Stimulated activated CD4-positive, alpha-beta T cell treated with anti-CD3 and anti-CD28 coated beads, TNF-alpha, amount 100 ng/mL, for 48 hours (primary cell): ENCODE measurements around the gene SSPN.

Source experiments
- DNase-seq, 3 donors: peaks; one replicate each; pipeline ENCODE4 v3.0.0-alpha.2; 2020; ENCODE audit warnings: low read depth in 3 of 3

The SSPN gene

DNA sequence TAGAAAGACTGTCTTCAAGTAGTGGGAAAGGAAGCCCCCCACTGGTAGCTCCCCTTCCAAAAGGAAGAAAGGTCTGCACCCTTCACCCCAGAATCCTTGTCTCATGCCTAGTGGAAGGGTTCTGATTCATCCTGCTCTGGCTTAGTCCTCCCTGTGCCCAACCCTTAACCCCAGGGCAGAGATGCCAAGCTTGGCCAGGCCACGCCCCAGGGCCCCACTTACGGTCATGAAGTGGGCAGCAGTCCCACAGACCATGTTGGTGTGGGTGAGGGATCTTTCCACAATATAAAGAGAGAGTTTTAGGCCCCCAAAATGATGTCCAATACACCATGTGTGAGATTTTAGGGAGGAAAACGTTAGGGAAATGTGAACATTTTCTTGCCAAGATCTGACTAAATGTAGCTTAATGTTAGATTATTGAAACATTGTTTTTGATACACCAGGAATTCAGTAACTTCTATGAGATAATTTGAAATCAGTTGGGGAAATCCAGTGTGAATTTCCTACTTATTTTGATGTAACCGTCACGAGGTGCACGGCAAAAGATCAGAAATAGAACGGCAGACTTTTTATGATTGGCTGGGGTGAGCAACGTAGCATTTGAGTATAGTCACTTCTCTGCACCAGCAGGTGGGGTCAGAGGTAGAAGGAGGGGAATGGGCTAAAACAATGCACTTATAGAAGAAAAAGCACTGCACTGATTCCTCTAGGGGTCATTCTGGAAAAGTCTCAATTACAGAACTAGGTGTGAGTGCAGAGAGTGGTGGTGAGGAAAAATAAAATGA is 8.2 kb upstream of the SSPN start:
- no peak for DNase-seq

- DNase-seq: no peak
Measured at GRCh38 chr12:26188127-26188526, 7.2 kb upstream of the SSPN start.

DNA sequence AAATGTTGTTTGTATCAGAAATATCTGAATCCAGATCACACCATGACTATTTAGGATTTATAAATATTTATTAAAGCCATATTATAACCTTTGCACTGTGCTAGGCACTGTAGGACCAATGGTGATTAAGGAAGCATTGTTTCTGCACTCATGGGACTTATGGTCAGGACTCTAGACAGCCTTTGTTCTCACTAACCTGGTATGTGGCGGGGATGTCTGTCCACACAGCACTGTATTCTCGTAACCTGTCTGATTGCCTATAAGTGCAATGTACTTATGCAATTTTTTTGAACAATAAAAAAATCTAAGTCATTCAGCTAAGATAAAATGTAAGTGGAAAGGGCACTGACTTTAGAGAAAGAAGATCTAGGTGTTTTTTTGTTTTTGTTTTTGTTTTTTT is 6.7 kb upstream of the SSPN start:
- no peak for DNase-seq

DNA sequence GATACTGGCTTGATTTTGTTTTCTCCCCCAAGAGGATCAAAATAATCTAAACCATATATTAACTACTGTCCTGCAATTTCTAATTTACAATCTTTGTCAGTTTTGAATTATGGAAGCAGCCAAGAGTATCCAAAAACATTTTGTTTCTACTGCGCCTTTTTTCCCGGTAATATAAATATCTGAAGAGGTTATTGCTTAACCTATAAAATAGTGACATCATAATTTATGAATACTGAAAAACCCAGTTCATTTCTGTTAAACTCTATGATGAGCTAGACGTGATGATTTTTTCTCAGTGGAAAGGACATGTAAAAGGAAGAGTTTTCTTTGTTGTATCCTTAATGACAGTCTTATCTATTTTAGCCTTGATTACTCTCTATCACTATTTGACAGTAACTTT is 3.2 kb upstream of the SSPN start:
- no peak for DNase-seq

GRCh38 chr12:26193539-26193938 is 1.8 kb upstream of the SSPN start:
- DNase-seq: no peak

DNA sequence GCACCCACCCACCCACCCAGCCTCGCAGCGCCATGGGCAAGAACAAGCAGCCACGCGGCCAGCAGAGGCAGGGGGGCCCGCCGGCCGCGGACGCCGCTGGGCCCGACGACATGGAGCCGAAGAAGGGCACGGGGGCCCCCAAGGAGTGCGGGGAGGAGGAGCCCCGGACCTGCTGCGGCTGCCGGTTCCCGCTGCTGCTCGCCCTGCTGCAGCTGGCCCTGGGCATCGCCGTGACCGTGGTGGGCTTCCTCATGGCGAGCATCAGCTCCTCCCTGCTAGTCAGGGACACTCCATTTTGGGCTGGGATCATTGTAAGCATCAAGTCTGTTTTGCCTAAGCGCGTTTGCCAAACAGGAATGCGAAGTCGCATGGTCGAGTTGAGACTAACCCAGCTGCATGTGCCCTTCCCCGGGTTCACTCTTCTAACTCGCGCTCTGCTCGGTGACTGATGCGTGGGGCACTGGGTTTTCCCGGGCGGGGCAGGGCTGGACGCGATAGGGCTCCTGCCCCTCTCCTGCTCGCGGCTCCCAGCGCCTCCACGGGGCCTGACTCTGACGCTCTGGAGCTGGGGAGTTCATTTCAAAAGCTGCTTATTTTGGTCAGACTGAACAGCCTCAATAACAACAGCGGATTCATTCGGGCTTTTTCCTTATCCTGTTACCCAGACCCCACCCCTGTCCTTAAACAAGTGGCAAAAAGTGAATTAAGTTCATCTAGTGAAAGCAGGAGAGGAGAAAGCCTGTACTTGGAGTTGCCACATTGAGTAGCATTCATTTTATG is 458 bp downstream of the SSPN start:
- no peak for DNase-seq

DNA sequence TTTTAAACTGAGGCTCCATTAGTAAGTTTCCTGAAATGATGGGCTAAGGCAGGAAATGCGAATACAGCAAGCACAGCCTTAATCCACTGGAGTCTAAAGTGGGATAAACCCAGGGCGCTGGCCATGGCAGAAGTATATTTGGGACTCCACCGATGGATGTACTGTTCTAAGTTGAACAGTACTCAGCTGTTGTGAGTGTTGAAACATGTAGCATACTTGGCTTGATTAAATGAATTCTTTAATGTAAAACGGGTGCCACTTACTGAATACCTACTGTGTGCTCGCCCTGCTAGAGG is 996 bp downstream of the SSPN start:
- no peak for DNase-seq

DNA sequence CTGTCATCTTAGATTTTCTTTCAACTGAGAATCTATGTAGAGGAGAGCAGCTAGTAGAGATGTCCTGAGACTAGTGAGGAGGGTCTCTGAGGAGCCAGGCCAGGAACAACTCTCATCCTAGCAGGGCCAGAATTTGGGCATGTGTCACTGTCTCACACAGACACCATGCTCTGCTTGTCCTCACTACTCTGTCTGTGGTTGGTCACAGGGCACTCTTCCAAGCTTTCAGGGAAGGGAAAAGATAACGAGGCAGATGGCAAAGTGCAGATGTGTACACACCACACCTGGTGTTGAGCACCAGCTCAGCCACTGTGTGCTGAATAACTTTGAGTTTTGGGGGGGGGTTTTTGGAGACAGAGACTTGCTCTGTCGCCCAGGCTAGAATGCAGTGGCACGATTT is 2.5 kb downstream of the SSPN start:
- DNase-seq: no peak

DNA sequence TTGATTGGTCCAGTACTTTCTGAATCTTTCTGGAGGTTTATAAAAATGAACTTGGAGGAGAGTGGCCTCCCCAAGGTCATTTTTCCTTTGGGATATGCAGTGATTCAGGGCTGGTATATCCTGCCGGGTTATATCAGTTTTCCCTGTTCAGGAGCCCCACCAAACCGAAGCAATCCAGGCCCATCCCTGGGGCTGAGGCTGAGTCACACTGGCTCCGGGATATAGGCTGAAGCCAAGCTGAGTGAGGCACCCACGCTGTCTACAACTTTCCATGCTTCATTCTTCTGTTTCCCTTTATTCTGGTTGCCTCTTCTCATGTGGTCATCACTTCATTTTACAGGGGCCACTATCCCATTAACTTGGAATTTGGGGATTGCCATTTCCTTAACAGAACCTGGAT is 3.4 kb downstream of the SSPN start:
- no peak for DNase-seq

DNA sequence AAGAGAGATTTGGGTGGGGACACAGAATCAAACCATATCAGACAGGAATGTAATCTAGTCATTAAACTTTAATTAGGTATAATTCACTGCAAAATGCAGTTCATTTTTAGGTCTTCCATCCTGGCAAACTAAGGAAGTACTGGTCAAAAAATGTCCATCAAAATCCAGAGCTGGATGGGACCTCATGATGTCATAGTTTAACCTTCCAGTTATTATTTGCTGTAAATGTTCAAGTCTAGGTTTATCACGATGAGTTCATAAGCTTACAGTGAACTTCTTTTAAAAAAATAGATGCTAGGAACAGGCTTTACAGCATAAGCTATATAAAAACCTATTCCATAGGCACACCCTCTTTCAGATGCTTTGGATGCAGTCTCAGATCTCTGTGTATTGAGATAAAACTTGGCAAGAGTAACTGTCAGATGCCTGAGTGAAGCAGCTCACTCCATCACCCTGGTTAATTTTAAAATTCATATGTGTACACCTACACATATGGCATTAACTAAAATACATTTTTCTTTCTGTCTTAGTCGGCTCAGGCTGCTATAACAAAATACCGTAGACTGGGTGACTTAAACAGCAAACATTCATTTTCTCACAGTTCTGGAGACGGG is 7.9 kb downstream of the SSPN start:
- no peak for DNase-seq

- no peak for DNase-seq
Measured at GRCh38 chr12:26204612-26205289, 9.4 kb downstream of the SSPN start.

- no peak for DNase-seq
Measured at GRCh38 chr12:26205298-26205697, 9.9 kb downstream of the SSPN start.

- no peak for DNase-seq
Measured at GRCh38 chr12:26205941-26206340, 10.6 kb downstream of the SSPN start.

- DNase-seq: no peak
Measured at GRCh38 chr12:26211331-26211730, 16.0 kb downstream of the SSPN start.

DNA sequence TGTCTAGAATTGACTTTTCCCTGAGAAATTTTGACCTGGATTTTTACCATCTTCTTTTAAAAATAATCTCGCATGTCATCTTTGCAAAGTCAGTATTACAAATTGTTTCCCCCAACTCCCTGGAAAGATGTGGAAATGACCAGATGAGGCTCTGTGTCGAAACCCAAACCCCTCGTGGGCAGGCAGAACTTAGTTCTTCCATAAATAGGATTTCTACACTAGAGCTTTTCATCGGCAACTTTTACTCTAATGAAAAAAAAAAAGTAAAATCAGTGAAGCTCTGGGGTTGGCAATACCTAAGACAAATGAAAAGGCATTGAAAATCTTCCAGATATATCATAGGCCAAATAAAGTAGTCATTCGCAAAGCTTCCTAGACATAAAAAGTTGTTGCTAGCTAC is 17.0 kb downstream of the SSPN start:
- no peak for DNase-seq

DNA sequence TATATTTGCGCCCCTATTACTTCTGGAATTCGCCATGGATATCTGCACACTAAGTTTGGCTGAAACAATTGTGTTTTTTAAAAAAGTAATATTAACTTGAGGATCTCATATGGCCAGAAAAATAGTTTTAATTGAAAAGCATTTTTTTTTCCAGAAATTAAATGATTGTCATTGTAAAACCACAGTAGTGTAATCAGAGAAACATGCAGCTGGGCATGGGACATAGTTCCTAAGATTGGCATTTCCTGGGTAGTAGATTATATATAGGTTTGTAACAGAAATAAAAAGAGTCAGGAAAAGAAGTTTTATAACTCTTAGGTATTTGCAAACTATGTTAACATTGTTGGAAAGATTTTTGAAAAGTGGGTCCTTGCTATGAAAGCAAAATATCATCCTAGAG is 17.6 kb downstream of the SSPN start:
- no peak for DNase-seq

GRCh38 chr12:26214121-26214520 is 18.7 kb downstream of the SSPN start:
- no peak for DNase-seq

- no peak for DNase-seq
Measured at GRCh38 chr12:26219736-26220135, 24.4 kb downstream of the SSPN start.

DNA sequence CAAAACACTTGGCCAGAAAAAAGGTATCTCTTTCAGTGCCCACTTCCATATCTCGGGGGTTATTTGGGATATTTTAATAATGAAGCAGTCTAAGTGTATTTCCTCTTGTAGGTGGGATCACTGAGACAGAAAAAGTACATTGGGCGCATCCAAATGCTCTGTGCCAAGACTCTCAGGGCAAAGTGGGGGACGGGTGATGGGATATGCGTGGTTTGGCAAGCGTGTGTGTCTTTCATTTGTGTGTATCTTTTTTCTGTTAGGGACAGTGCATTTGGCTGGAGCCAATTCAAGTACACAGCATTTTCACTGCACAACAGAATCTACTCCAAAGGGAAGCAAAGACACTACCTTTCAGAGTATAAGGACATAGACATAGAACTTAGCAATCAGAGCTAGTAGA is 29.3 kb downstream of the SSPN start:
- DNase-seq: no peak

DNA sequence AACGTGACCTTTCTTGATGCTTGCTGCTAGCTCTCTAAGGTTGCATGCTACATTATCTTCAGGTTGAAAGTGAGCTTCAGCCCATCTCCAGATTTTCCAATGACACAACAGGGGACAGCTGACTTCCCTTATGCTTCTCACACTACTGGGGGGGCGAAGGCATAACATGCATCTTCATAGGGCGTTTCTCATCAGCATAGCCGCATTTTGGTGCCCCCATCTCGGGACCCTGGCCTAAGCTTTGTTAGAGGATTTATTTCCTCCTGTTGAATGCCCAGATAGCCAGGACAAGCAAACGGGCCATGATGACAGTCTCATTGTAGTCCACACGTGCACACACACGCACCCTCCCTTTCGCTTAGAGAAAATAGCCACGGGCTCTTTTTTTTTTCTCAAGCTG is 30.7 kb downstream of the SSPN start:
- DNase-seq: no peak

GRCh38 chr12:26226629-26227360 is 31.4 kb downstream of the SSPN start:
- no peak for DNase-seq

- no peak for DNase-seq
Measured at GRCh38 chr12:26227361-26227745, 32.0 kb downstream of the SSPN start.
